ENCODE data around the gene WAS.

Gene WAS

DNA sequence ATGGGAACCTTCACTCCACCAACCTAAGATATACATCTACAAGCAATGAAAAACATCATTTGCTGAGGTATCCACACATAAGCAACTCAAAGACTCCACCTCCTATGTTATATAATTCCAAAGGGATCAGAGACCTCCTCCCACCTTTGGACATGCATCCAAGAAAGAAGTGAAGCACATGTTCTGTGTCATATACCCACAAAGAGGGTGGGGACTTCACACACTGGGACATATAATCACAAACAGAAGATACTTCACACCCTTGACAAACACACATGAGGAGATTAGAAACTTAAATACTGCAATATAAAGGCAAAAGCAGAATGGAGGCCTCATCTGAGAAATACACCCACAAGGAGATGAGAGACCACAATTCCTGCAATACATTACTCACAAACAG, 38.3 kb downstream of the WAS start:
- ChIA-PET CTCF (no interaction called here), POLR2A (no interaction called here)
- no peak for DNase-seq (ENCODE audit: extremely low spot score)
- no peak for TF ChIP-seq BHLHE40 (IDR thresholded peaks at IDR 0.05; ENCODE audit: borderline replicate concordance)
- TF ChIP-seq SUZ12 (IDR thresholded peaks at IDR 0.05): no peak
- TF ChIP-seq FOXM1 (IDR thresholded peaks at IDR 0.05; ENCODE audit: borderline replicate concordance): no peak
- no peak for TF ChIP-seq HDGF (IDR thresholded peaks at IDR 0.05; ENCODE audit: borderline replicate concordance)
- TF ChIP-seq CTBP1 (IDR thresholded peaks at IDR 0.05; ENCODE audit: borderline replicate concordance): no peak
- TF ChIP-seq NFRKB (IDR thresholded peaks at IDR 0.05): no peak
- TF ChIP-seq FOXA1 (IDR thresholded peaks at IDR 0.05): no peak
- no peak for TF ChIP-seq ARNT (IDR thresholded peaks at IDR 0.05)
- TF ChIP-seq ZNF384 (IDR thresholded peaks at IDR 0.05): no peak

DNA sequence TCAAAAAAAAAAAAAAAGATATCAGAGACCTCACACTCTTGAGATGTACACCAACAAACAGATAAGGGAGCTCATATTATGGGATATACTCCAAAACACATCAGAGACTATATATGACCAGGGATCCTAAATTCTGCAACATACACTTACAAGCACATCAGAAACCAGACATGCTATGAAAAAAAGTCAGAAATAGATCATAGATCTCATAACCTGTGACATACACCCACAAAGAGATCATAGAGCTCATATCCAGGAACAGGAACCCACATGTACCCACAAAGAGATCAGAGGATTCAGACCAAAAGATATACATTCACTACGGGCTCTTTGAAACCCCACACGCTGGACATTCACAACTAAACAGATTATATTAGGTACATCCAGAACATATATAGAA, 43.0 kb downstream of the WAS start:
- TF ChIP-seq TARDBP (IDR thresholded peaks at IDR 0.05) (no peak), BHLHE40 (IDR thresholded peaks at IDR 0.05; ENCODE audit: borderline replicate concordance) (no peak), ARNT (IDR thresholded peaks at IDR 0.05) (no peak), ELF4 (IDR thresholded peaks at IDR 0.05) (no peak), FOXA1 (IDR thresholded peaks at IDR 0.05) (no peak), NFRKB (IDR thresholded peaks at IDR 0.05) (no peak)
- ChIA-PET POLR2A (interaction anchor here (1.1 kb wide), 1 partner anchor 10 kb away, joined by 3 read pairs; no protein-coding TSS in a partner anchor), CTCF (no interaction called here)
- no peak for DNase-seq (ENCODE audit: extremely low spot score)

DNA sequence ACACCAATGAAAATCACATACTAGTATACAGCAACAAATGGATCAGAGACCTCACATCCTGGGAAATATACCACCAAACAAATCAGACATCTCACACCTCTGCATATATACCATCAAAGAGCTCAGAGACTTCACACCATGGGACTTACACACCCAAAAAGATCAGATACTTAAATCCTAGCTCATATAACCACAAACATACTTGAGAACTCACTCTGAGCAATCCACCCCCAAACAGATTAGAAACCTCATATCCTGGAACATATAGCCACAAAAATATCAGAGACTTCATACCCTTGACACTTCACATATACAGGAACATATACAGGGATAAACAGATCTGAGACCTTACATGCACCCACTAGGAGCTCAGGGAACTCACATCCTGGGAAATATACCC, 45.1 kb downstream of the WAS start:
- TF ChIP-seq FOXA1 (IDR thresholded peaks at IDR 0.05): no peak
- TF ChIP-seq SUZ12 (IDR thresholded peaks at IDR 0.05): no peak
- no peak for TF ChIP-seq FOXK2 (IDR thresholded peaks at IDR 0.05)
- no peak for TF ChIP-seq ZNF384 (IDR thresholded peaks at IDR 0.05)
- ChIA-PET CTCF (no interaction called here), POLR2A (interaction anchor here (1.6 kb wide), 1 partner anchor 8 kb away, joined by 7 read pairs; no protein-coding TSS in a partner anchor)
- no peak for DNase-seq (ENCODE audit: extremely low spot score)

DNA sequence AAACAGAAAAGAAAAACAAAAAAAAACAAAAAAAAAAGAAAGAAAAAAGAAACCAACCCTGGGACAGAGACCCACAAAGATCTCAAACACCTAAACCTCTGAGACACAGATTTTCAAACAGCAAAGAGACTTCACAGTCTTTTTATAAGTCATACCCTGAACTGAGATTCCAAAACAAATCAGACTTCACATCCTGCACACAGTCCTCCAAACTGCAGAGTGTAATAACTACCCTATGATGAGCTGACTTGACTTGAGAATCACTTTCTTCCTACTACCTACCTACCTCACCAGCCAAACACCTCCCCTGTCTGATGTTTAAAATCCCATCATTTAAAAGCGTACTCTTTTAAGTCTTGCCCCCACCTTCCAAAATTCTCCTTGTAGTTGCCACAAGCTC, 52.7 kb downstream of the WAS start:
- POLR2A ChIA-PET: interaction anchor here (1.2 to 2.7 kb wide), 7 partner anchors 11 to 532 kb away, joined by 6 to 22 read pairs (median 9); partner anchors contain the start of genes HDAC6, PCSK1N and SUV39H1
- CTCF ChIA-PET: no interaction called here
- no peak for DNase-seq (ENCODE audit: extremely low spot score)
- TF ChIP-seq BHLHE40 (IDR thresholded peaks at IDR 0.05; ENCODE audit: borderline replicate concordance) (no peak), SUZ12 (IDR thresholded peaks at IDR 0.05) (no peak), TARDBP (IDR thresholded peaks at IDR 0.05) (no peak), LEF1 (IDR thresholded peaks at IDR 0.05; ENCODE audit: borderline replicate concordance) (no peak), FOXK2 (IDR thresholded peaks at IDR 0.05) (no peak), ZNF384 (IDR thresholded peaks at IDR 0.05) (no peak), HDGF (IDR thresholded peaks at IDR 0.05; ENCODE audit: borderline replicate concordance) (no peak), SP1 (IDR thresholded peaks at IDR 0.05) (no peak), NFRKB (IDR thresholded peaks at IDR 0.05) (no peak), FOXM1 (IDR thresholded peaks at IDR 0.05; ENCODE audit: borderline replicate concordance) (no peak), L3MBTL2 (conservative IDR thresholded peaks at IDR 0.05) (no peak)

DNA sequence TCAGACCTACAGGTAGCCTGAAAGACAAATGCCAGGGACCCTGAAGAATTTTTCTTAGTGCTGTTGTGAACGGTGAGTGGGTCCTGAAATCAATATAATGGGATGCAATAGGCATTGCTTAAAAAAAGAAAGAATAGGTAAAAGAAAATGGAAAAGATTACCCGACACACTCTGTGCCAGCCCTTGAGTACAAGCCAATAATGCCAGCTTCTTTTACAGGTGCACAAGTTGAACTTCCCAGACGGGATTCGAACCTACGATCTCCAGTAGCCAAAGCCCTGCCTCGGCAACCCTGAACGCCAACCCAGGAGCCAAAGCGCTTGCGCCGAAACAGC, 53.2 kb downstream of the WAS start:
- TF ChIP-seq TARDBP (IDR thresholded peaks at IDR 0.05): no peak
- TF ChIP-seq ZNF384 (IDR thresholded peaks at IDR 0.05): no peak
- no peak for TF ChIP-seq L3MBTL2 (conservative IDR thresholded peaks at IDR 0.05)
- TF ChIP-seq, protein P1, sequence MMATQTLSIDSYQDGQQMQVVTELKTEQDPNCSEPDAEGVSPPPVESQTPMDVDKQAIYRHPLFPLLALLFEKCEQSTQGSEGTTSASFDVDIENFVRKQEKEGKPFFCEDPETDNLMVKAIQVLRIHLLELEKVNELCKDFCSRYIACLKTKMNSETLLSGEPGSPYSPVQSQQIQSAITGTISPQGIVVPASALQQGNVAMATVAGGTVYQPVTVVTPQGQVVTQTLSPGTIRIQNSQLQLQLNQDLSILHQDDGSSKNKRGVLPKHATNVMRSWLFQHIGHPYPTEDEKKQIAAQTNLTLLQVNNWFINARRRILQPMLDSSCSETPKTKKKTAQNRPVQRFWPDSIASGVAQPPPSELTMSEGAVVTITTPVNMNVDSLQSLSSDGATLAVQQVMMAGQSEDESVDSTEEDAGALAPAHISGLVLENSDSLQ (IDR thresholded peaks at IDR 0.05): no peak
- no peak for TF ChIP-seq SP1 (IDR thresholded peaks at IDR 0.05)
- no peak for TF ChIP-seq CTBP1 (IDR thresholded peaks at IDR 0.05; ENCODE audit: borderline replicate concordance)
- TF ChIP-seq ELF4 (IDR thresholded peaks at IDR 0.05): no peak
- ChIA-PET CTCF (no interaction called here), POLR2A (interaction anchor here (0.6 to 2.7 kb wide), 28 partner anchors 8 to 532 kb away, joined by 3 to 22 read pairs (median 4); partner anchors contain the start of genes HDAC6, PCSK1N, PQBP1 and SLC35A2)
- DNase-seq (ENCODE audit: extremely low spot score): no peak

DNA sequence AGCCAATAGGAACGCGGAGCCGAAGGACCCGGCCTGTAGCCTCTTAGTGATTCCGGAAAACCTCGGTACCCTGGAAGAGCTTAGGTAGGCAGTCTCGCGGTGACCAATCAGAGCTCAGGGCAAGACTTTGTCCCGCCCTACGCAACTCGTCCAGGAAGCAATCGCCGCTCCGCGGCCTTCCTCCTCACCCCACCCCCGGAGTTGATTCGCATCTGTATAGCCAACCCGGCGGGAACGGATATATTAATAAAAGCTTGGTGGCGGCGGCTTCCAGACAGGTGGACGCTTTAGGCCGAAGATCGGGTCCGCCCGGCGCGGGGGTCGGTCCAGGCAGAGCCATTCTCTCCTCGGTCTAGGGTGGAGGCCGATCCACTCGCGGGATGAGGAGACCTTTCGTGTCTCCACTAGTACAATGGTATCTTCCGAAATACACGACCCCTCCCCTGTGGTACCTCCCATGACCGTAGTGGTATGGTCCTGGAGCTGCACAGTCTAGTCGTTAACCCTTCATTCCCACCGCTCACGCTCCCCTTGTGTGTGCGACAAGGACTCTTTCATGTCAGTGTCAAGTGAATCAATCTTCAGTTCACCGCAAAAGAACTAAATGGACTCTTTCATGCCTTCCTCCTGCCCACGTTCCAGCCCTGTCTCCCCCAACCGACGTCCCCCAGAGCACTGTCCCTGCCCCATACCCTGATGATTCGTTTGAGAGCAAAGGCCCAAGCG, 53.8 kb downstream of the WAS start:
- CTCF ChIA-PET: no interaction called here
- peak; percentile 94 for DNase-seq (ENCODE audit: extremely low spot score)
- TF ChIP-seq TARDBP (IDR thresholded peaks at IDR 0.05) (no peak), BHLHE40 (IDR thresholded peaks at IDR 0.05; ENCODE audit: borderline replicate concordance) (peak; percentile 65), ZNF384 (IDR thresholded peaks at IDR 0.05) (no peak), HDGF (IDR thresholded peaks at IDR 0.05; ENCODE audit: borderline replicate concordance) (no peak), FOXA1 (IDR thresholded peaks at IDR 0.05) (no peak), SP1 (IDR thresholded peaks at IDR 0.05) (no peak), ELF4 (IDR thresholded peaks at IDR 0.05) (peak; percentile 21; the same call in 1 of the 2 replicates), CTBP1 (IDR thresholded peaks at IDR 0.05; ENCODE audit: borderline replicate concordance) (no peak), FOXK2 (IDR thresholded peaks at IDR 0.05) (no peak), ARNT (IDR thresholded peaks at IDR 0.05) (no peak), L3MBTL2 (conservative IDR thresholded peaks at IDR 0.05) (peak; percentile 47), LEF1 (IDR thresholded peaks at IDR 0.05; ENCODE audit: borderline replicate concordance) (no peak), NFRKB (IDR thresholded peaks at IDR 0.05) (no peak), FOXM1 (IDR thresholded peaks at IDR 0.05; ENCODE audit: borderline replicate concordance) (no peak), SUZ12 (IDR thresholded peaks at IDR 0.05) (no peak)
- TF ChIP-seq, protein P1 (IDR thresholded peaks at IDR 0.05): peak; percentile 51; the same call in 1 of the 2 replicates
- POLR2A ChIA-PET: interaction anchor here (0.6 to 2.7 kb wide), 28 partner anchors 9 to 531 kb away, joined by 3 to 22 read pairs (median 4); partner anchors contain the start of genes HDAC6, PCSK1N, PQBP1 and SLC35A2

DNA sequence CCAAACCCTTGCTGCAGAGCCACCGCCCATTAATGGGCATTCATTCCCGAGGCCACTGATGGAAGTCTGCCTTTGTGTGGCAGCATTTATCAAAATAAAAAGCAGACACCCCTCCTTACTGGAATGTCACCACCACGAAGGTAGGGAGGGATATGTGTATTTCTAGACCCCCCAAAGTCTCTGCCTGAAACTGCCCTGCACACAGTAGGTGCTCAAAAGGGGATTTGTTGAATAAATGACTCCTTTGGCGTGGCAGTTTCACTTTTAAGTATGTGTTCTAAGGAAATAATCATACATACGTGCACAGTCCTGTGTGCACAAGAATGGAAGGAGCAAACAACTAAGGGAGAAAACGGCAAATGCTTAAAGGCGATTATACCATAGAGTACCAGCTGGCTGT, 54.3 kb downstream of the WAS start:
- TF ChIP-seq HDGF (IDR thresholded peaks at IDR 0.05; ENCODE audit: borderline replicate concordance) (no peak), BHLHE40 (IDR thresholded peaks at IDR 0.05; ENCODE audit: borderline replicate concordance) (no peak), FOXK2 (IDR thresholded peaks at IDR 0.05) (no peak), ZNF384 (IDR thresholded peaks at IDR 0.05) (no peak), CTBP1 (IDR thresholded peaks at IDR 0.05; ENCODE audit: borderline replicate concordance) (no peak), SUZ12 (IDR thresholded peaks at IDR 0.05) (no peak), FOXM1 (IDR thresholded peaks at IDR 0.05; ENCODE audit: borderline replicate concordance) (no peak), FOXA1 (IDR thresholded peaks at IDR 0.05) (no peak), L3MBTL2 (conservative IDR thresholded peaks at IDR 0.05) (no peak), ELF4 (IDR thresholded peaks at IDR 0.05) (no peak)
- no peak for DNase-seq (ENCODE audit: extremely low spot score)
- ChIA-PET POLR2A (interaction anchor here (1.1 to 2.7 kb wide), 15 partner anchors 9 to 531 kb away, joined by 3 to 22 read pairs (median 7); partner anchors contain the start of genes HDAC6, PCSK1N, PQBP1 and SLC35A2), CTCF (no interaction called here)
